Measurements from ENCODE around the gene RIN2.

- TF ChIP-seq POLR2AphosphoS5 (IDR thresholded peaks at IDR 0.05) (no peak), POLR2A (IDR thresholded peaks at IDR 0.05) (no peak), EP300 (IDR thresholded peaks at IDR 0.05) (no peak), CTCF (IDR thresholded peaks at IDR 0.05) (no peak)
Measured at GRCh38 chr20:19750101-19750606, 7.9 kb upstream of the RIN2 start.
